Liver (tissue), 9 donors: ENCODE results near the gene ANKS1A. TPM values are rescaled to one million over a fixed set of nuclear protein-coding genes. Genes with fewer than 3 reads are reported as not detected.

ENCODE experiments used
- DNase-seq: peaks from one replicate; pipeline ENCODE4 v3.0.0-alpha.2; 2017; ENCODE audit warnings: low spot score
- H3K27ac ChIP-seq, 2 donors: one replicate each; pipeline ENCODE4 v1.7.0; 2013; ENCODE audit warnings: inconsistent platforms in 2 of 2, low read length in 2 of 2, control low read depth in 1 of 2, low read depth in 1 of 2, mild to moderate bottlenecking in 1 of 2
- H3K27me3 ChIP-seq, 4 donors: one replicate each; pipeline versions ENCODE4 v1.6.1 to v1.7.0; 2013; ENCODE audit warnings: low read length in 3 of 4, inconsistent platforms in 1 of 4, mild to moderate bottlenecking in 1 of 4, moderate library complexity in 1 of 4; ENCODE audit not compliant: control insufficient read depth in 4 of 4, insufficient read depth in 4 of 4
- H3K36me3 ChIP-seq, 4 donors: one replicate each; pipeline versions ENCODE4 v1.6.1 to v1.7.0; 2013; ENCODE audit warnings: low read length in 3 of 4, mild to moderate bottlenecking in 3 of 4, low read depth in 1 of 4, moderate library complexity in 1 of 4; ENCODE audit not compliant: control insufficient read depth in 4 of 4, insufficient read depth in 3 of 4
- H3K4me1 ChIP-seq, 4 donors: one replicate each; pipeline versions ENCODE4 v1.6.1 to v1.7.0; 2013; ENCODE audit warnings: low read length in 3 of 4, mild to moderate bottlenecking in 3 of 4, moderate library complexity in 1 of 4; ENCODE audit not compliant: control insufficient read depth in 4 of 4, insufficient read depth in 4 of 4
- H3K4me3 ChIP-seq, 3 donors: one replicate each; pipeline versions ENCODE4 v1.6.1 to v1.7.0; 2013; ENCODE audit warnings: low read length in 3 of 3, control low read depth in 1 of 3, low read depth in 1 of 3, mild to moderate bottlenecking in 1 of 3
- H3K9ac ChIP-seq, 2 donors: one replicate each; pipeline ENCODE4 v1.7.0; 2013; ENCODE audit warnings: low read length in 2 of 2, mild to moderate bottlenecking in 2 of 2, moderate library complexity in 2 of 2, control low read depth in 1 of 2, low read depth in 1 of 2
- H3K9me3 ChIP-seq, 4 donors: one replicate each; pipeline versions ENCODE4 v1.6.1 to v1.7.0; 2013; ENCODE audit warnings: low read length in 3 of 4; ENCODE audit not compliant: control insufficient read depth in 4 of 4
- EGR1 ChIP-seq, 2 donors: IDR thresholded peaks; 2 replicates each; pipeline ENCODE4 v1.6.1; 2016 to 2018; ENCODE audit warnings: antibody characterized with exemption in 2 of 2, low read depth in 2 of 2
- FOXA1 ChIP-seq: IDR thresholded peaks from 2 replicates; pipeline ENCODE4 v1.6.1; 2016; ENCODE audit warnings: antibody characterized with exemption
- FOXA2 ChIP-seq: IDR thresholded peaks from 2 replicates; pipeline ENCODE4 v1.6.1; 2016; ENCODE audit warnings: antibody characterized with exemption
- GABPA ChIP-seq, 2 donors: IDR thresholded peaks in 1 of 2; conservative IDR thresholded peaks in 1 of 2; 2 replicates each; pipeline ENCODE4 v1.6.1; 2016; ENCODE audit warnings: antibody characterized with exemption in 2 of 2, mild to moderate bottlenecking in 1 of 2, moderate library complexity in 1 of 2
- HNF4A ChIP-seq, 2 donors: conservative IDR thresholded peaks; 2 replicates each; pipeline ENCODE4 v1.6.1; 2016; ENCODE audit warnings: antibody characterized with exemption in 2 of 2, mild to moderate bottlenecking in 2 of 2
- HNF4G ChIP-seq: IDR thresholded peaks from 2 replicates; pipeline ENCODE4 v1.6.1; 2016; ENCODE audit warnings: antibody characterized with exemption
- JUND ChIP-seq, 2 donors: IDR thresholded peaks; 2 replicates each; pipeline ENCODE4 v1.6.1; 2016; ENCODE audit warnings: antibody characterized with exemption in 2 of 2
- RAD21 ChIP-seq, 2 donors: IDR thresholded peaks; 2 replicates each; pipeline ENCODE4 v1.6.1; 2016; ENCODE audit warnings: antibody characterized with exemption in 2 of 2, mild to moderate bottlenecking in 2 of 2
- RXRA ChIP-seq, 2 donors: IDR thresholded peaks; 2 replicates each; pipeline ENCODE4 v1.6.1; 2017 to 2018; ENCODE audit warnings: antibody characterized with exemption in 2 of 2, mild to moderate bottlenecking in 1 of 2
- SP1 ChIP-seq: IDR thresholded peaks from 2 replicates; pipeline ENCODE4 v1.6.1; 2018; ENCODE audit warnings: antibody characterized with exemption, mild to moderate bottlenecking
- TAF1 ChIP-seq: conservative IDR thresholded peaks from 2 replicates; pipeline ENCODE4 v1.6.1; 2016; ENCODE audit warnings: antibody characterized with exemption, mild to moderate bottlenecking
- WGBS: extraction: QIAGEN DNeasy Blood & Tissue Kit; methylation state at CpG from one replicate; pipeline ENCODE4 v1.1.7; 2013; 5-methylcytosine and 5-hydroxymethylcytosine counted together
- polyA plus RNA-seq, 2 donors: library from polyadenylated mRNA; stranded (reverse) in 1 of 2; unstranded in 1 of 2; fragments of 200-250 nt in 1 of 2; fragments of >200 nt in 1 of 2; fragmentation: Nextera tagmentation in 1 of 2; extraction: Ambion mirVana in 1 of 2; gene quantifications; one replicate each; pipeline versions ENCODE4 v1.2.1 to v1.2.3, GENCODE V29; 2013 to 2015
- total RNA-seq, 2 donors: library from RNA; depleted of rRNA; stranded (reverse); fragments of >200 nt; gene quantifications; one replicate each; pipeline ENCODE4 v1.2.3, GENCODE V29; 2014
- TF ChIP-seq, protein P1 (sequence below): IDR thresholded peaks from 2 replicates; pipeline ENCODE4 v1.6.1; 2016; ENCODE audit warnings: antibody characterized with exemption, mild to moderate bottlenecking
- TF ChIP-seq, protein P2 (sequence below): IDR thresholded peaks from 2 replicates; pipeline ENCODE4 v1.6.1; 2016; ENCODE audit warnings: antibody characterized with exemption
- TF ChIP-seq, protein P3 (sequence below): IDR thresholded peaks from 2 replicates; pipeline ENCODE4 v1.6.1; 2016; ENCODE audit warnings: antibody characterized with exemption
- TF ChIP-seq, protein P4 (sequence below): fragments of 150-350 bp; IDR thresholded peaks from 2 replicates; pipeline ENCODE4 v1.5.1; 2017; ENCODE audit warnings: improper control_type of control experiment, low read depth, low read length; ENCODE audit not compliant: missing input control
- donor health status: healthy.
- donor health status: healthy.
- donor health status: healthy.
- donor health status: healthy.
- donor health status: healthy.

ANKS1A gene
- total and polyA plus RNA-seq, 4 donors: 4.3 to 18.7 (median 6.7) TPM

DNA sequence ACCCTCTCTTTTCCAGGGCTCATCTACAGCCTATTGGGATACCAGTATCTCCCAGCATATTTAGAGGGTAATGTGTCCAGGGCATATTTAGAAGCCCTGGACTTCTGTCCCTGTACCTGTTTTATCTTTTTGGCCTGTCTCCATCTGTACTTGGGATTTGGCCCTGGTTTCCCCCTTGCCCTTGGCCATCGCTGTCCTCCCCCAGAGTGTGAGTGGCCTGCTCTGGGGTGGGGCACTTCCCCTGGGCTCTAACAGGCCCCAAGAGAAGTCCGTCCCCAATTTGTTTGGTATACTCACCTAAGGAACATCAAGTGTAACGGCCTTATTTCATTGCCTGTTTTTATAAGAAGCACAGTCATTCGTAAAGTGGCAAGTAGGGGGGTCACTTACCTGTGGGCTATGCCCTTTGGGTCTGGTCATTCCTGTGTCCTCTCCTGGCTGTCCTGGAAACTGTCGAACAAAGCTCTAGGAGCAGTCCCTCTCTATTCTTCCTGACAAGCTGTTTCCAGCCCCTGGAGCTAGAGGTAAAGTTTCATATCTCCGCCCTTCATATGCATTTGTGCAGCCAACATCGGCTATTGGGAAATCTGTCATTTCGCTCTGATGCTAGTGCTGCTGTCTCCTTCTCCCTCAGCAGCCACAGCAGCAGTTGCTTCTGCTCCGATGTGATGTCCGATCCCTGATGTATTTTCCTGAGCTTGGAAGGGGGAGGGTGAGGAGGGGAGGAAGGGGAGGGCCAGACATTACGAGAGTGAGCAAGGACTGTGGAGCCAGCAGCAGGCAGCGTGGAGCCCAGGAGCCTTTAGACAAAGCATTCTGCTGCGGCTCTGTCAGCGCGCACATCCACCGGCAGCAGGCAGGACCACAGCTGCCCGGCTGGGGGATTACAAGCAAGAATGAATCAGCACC lies 168.6 kb downstream of the ANKS1A start:
- no peak overlapping the region for H3K27ac ChIP-seq
- H3K9ac ChIP-seq: no peak overlapping the region
- no peaks in the 10 kb centered on the region for H3K27me3 ChIP-seq
- peaks cover 2 to 13% (median 9%) of the 10 kb centered on the region in 4 donors for H3K4me1 ChIP-seq
- TF ChIP-seq, protein P1, sequence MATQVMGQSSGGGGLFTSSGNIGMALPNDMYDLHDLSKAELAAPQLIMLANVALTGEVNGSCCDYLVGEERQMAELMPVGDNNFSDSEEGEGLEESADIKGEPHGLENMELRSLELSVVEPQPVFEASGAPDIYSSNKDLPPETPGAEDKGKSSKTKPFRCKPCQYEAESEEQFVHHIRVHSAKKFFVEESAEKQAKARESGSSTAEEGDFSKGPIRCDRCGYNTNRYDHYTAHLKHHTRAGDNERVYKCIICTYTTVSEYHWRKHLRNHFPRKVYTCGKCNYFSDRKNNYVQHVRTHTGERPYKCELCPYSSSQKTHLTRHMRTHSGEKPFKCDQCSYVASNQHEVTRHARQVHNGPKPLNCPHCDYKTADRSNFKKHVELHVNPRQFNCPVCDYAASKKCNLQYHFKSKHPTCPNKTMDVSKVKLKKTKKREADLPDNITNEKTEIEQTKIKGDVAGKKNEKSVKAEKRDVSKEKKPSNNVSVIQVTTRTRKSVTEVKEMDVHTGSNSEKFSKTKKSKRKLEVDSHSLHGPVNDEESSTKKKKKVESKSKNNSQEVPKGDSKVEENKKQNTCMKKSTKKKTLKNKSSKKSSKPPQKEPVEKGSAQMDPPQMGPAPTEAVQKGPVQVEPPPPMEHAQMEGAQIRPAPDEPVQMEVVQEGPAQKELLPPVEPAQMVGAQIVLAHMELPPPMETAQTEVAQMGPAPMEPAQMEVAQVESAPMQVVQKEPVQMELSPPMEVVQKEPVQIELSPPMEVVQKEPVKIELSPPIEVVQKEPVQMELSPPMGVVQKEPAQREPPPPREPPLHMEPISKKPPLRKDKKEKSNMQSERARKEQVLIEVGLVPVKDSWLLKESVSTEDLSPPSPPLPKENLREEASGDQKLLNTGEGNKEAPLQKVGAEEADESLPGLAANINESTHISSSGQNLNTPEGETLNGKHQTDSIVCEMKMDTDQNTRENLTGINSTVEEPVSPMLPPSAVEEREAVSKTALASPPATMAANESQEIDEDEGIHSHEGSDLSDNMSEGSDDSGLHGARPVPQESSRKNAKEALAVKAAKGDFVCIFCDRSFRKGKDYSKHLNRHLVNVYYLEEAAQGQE: no peak
- TF ChIP-seq RAD21 (IDR thresholded peaks at IDR 0.05) (no peak), SP1 (no peak), RXRA (IDR thresholded peaks at IDR 0.05) (no peak), EGR1 (IDR thresholded peaks at IDR 0.05; ENCODE audit: low read depth in 2 of 2) (no peak), FOXA1 (no peak), HNF4G (no peak), TAF1 (no peak), HNF4A (conservative IDR thresholded peaks at IDR 0.05) (no peak), GABPA (IDR thresholded peaks at IDR 0.05 in 1 of 2, conservative IDR thresholded peaks at IDR 0.05 in 1 of 2) (no peak), JUND (IDR thresholded peaks at IDR 0.05) (no peak), FOXA2 (no peak)
- TF ChIP-seq, protein P2, sequence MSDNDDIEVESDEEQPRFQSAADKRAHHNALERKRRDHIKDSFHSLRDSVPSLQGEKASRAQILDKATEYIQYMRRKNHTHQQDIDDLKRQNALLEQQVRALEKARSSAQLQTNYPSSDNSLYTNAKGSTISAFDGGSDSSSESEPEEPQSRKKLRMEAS: no peak
- TF ChIP-seq, protein P3, sequence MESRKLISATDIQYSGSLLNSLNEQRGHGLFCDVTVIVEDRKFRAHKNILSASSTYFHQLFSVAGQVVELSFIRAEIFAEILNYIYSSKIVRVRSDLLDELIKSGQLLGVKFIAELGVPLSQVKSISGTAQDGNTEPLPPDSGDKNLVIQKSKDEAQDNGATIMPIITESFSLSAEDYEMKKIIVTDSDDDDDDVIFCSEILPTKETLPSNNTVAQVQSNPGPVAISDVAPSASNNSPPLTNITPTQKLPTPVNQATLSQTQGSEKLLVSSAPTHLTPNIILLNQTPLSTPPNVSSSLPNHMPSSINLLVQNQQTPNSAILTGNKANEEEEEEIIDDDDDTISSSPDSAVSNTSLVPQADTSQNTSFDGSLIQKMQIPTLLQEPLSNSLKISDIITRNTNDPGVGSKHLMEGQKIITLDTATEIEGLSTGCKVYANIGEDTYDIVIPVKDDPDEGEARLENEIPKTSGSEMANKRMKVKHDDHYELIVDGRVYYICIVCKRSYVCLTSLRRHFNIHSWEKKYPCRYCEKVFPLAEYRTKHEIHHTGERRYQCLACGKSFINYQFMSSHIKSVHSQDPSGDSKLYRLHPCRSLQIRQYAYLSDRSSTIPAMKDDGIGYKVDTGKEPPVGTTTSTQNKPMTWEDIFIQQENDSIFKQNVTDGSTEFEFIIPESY: no peak
- TF ChIP-seq, protein P4, sequence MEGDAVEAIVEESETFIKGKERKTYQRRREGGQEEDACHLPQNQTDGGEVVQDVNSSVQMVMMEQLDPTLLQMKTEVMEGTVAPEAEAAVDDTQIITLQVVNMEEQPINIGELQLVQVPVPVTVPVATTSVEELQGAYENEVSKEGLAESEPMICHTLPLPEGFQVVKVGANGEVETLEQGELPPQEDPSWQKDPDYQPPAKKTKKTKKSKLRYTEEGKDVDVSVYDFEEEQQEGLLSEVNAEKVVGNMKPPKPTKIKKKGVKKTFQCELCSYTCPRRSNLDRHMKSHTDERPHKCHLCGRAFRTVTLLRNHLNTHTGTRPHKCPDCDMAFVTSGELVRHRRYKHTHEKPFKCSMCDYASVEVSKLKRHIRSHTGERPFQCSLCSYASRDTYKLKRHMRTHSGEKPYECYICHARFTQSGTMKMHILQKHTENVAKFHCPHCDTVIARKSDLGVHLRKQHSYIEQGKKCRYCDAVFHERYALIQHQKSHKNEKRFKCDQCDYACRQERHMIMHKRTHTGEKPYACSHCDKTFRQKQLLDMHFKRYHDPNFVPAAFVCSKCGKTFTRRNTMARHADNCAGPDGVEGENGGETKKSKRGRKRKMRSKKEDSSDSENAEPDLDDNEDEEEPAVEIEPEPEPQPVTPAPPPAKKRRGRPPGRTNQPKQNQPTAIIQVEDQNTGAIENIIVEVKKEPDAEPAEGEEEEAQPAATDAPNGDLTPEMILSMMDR: no peak
- 76% methylated on average over 17 of the region's 17 CpGs for WGBS
- no peak overlapping the region for H3K4me3 ChIP-seq
- no peak for DNase-seq
- no peaks in the 10 kb centered on the region for H3K9me3 ChIP-seq
- peaks cover 9 to 52% (median 17%) of the 10 kb centered on the region in 4 donors for H3K36me3 ChIP-seq
